ENCODE measurements around the gene CEACAM18.
"Not testable (repeated sequence)": the region's sequence is repeated elsewhere in the genome, so short reads cannot be mapped to it uniquely, and the experiment has no call there.

Gene CEACAM18

GRCh38 chr19:51460164-51460992, 18.0 kb upstream of the CEACAM18 start:
- H3K27ac ChIP-seq: no peak overlapping the region
- no peak for DNase-seq (ENCODE audit: low read depth, low spot score)

DNA sequence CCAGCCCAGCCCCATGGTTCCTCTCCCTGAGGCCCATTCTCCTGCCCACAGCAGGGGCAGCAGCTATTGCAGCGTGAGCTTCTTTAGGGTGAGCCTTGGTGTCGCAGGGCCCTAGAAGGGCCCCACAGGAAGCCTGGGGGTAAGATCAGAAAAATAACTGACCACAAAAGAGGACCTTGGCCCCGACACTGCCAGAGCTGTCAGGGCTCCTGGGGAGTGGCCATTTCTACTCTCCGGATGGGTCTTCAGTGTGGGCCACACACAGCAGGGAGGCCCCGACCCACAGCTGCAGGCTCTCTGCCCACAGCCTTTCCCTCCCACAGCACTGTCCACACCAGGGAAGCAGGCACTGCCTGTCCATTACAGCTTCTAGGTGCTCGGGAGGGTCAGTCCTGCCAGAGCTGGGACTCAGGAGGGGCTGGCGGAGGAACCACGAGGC, 16.6 kb upstream of the CEACAM18 start:
- no peak for DNase-seq (ENCODE audit: low read depth, low spot score)
- H3K27ac ChIP-seq: no peak overlapping the region

DNA sequence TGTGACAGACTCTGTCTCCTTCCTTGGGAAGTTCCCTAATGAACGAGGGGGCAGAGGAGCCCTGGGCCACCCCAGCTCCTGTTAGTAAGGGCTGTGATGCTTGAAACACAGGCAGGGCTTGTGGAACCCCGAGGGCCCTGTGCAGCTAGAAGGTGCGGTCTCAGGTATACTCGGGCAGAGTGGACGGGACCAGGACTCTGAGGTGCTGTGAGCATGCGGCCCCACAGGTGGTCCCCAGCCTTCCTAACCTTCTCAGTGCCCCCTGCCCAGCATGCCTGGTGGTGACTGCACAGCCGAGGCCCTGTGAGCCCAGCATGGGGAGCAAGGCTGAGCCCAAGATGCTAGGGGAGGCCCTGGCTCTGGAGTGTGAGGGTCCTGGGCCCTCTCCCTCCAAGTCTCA, 16.1 kb upstream of the CEACAM18 start:
- DNase-seq (ENCODE audit: low read depth, low spot score): no peak
- H3K27ac ChIP-seq: no peak overlapping the region

GRCh38 chr19:51462681-51463080, 15.7 kb upstream of the CEACAM18 start:
- H3K27ac ChIP-seq: no peak overlapping the region
- no peak for DNase-seq (ENCODE audit: low read depth, low spot score)

GRCh38 chr19:51463976-51464581, 14.3 kb upstream of the CEACAM18 start:
- not testable (repeated sequence) for DNase-seq (ENCODE audit: low read depth, low spot score); H3K27ac ChIP-seq

DNA sequence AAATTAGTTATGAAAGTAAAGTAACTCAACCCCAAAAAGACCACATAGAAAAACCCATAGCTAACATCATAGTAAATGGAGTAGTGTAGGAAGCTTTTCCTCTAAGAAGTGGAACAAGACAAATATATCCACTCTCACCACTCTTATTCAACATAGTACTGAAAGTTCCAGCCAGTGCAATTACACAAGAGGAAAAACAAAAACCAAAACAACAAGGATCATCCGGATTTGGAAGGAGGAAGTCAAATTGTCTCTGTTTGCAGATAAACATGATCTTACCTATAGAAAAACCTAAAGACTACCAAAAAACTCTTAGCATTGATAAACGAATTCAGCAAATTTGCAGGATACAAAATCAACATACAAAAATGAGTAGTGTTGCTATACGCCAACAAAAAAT, 11.6 kb upstream of the CEACAM18 start:
- no peak overlapping the region for H3K27ac ChIP-seq
- no peak for DNase-seq (ENCODE audit: low read depth, low spot score)

DNA sequence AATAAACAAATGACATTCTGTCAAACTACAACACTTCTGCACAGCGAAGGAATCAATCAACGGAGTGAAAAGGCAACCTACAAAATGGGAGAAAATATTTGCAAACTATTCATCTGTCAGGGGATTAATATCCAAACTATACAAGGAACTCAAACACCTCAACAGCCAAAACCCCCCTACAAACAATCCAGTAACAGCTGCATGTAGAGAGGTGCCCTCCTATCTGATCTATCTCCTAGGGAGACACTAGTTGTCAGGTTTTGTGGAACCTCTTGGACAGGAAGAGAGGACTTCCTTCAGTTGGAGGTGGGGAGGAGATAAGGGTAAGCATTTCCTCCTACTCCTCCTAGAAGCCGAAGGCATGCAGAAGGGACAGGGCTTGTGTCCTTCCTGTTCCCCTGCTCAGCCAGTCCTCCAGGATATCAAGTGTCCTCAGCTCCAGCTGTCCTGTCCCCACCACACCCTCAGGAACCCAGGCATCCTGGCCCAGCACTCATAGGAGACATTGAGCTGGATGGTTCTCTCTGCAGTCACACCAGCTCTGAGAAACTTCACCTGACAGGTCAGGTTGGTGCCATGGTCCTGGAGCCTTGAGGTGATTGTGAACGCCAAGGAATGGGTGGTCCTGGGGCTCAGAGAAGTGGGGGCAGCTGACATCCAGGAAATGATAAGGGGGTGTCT, 10.3 kb upstream of the CEACAM18 start:
- no peak overlapping the region for H3K27ac ChIP-seq
- no peak for DNase-seq (ENCODE audit: low read depth, low spot score)

DNA sequence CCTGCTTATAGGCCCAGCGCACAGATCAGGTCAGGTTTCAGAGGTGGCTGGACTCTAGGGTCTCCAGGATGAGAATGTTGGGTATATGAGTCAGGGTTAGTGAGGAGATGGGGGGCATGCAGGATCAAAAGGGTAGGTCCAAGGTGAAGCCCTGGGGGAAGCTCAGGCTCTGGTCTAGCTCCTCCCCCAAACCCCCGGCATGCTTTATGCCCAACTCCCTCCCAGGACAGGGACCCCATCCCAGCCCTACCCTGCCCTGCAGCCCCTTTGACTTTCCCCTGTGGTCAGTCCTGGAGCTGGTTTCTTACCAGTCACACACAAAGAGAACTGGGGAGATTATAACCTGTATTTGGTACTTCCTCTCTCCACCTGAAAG, 9.8 kb upstream of the CEACAM18 start:
- DNase-seq (ENCODE audit: low read depth, low spot score): no peak
- H3K27ac ChIP-seq: no peak overlapping the region

GRCh38 chr19:51469162-51469561, 9.2 kb upstream of the CEACAM18 start:
- DNase-seq (ENCODE audit: low read depth, low spot score): no peak
- no peak overlapping the region for H3K27ac ChIP-seq

- DNase-seq (ENCODE audit: low read depth, low spot score): no peak
These were observed 8.7 kb upstream of the CEACAM18 start for GRCh38 chr19:51469629-51470028.

DNA sequence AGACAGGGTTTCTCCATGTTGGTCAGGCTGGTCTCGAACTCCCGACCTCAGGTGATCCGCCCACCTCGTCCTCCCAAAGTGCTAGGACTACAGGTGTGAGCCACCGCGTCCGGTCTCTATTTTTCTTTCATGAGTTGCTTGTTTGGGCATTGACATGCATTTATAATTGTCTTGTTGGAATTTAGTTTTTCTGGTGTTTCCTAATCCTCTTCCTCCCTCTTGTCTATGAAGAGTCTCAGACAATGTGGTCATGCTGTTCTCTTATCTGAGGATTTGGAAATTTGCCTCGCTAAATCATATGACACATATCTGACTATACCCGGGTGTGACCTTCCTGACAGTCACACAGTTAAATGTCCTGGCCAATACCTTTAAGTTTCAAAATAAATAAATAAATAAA, 7.4 kb upstream of the CEACAM18 start:
- H3K27ac ChIP-seq: no peak overlapping the region
- DNase-seq (ENCODE audit: low read depth, low spot score): no peak

More at GRCh38 chr19:51469629-51470028, 8.7 kb upstream of the CEACAM18 start:
- H3K27ac ChIP-seq: no peak overlapping the region

GRCh38 chr19:51471527-51471926, 6.8 kb upstream of the CEACAM18 start:
- no peak overlapping the region for H3K27ac ChIP-seq
- DNase-seq (ENCODE audit: low read depth, low spot score): no peak

DNA sequence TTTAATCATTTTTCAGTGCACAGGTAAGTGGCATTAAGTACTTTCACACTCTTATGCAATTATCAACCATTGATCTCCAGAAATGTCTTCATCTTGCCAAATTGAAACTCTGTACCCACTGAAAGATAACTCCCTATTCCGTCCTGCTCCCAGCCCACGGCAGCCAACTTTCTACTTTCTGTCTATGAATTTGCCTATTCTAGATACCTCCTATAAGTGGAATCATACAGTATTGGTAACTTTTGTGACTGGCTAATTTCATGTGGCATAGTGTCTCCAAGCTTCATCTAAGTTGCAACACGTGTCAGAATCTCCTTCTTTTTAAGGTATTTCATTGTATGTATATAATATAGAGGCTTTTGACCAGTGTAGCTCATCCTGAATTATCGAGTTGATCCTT, 5.7 kb upstream of the CEACAM18 start:
- DNase-seq (ENCODE audit: low read depth, low spot score): no peak
- H3K27ac ChIP-seq: no peak overlapping the region

- DNase-seq (ENCODE audit: low read depth, low spot score): no peak
- H3K27ac ChIP-seq: no peak overlapping the region
These were observed 5.2 kb upstream of the CEACAM18 start for GRCh38 chr19:51473009-51473707.

GRCh38 chr19:51476164-51476563, 2.2 kb upstream of the CEACAM18 start:
- DNase-seq (ENCODE audit: low read depth, low spot score): no peak
- H3K27ac ChIP-seq: no peak overlapping the region

DNA sequence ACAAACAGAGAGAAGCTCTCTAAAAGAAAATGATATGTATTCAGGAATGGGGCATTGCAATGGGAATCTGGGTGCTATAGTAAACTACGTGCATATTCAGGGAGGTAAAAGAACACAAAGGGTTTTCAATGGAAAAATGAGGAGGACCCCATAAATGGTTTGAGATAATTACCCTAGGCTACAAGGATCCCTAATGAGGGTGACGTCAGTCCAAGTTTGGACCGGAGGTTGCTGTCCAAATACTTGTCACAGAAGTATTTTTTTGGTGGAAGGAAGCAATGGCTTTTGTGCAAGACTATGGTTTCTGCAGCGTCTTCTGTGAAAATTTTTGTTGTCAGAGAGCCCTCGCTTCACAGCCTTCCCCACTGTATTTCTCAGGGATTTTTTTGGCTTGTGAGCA, 995 bp upstream of the CEACAM18 start:
- DNase-seq (ENCODE audit: low read depth, low spot score): no peak
- H3K27ac ChIP-seq: no peak overlapping the region

GRCh38 chr19:51479531-51480331, 1.4 kb downstream of the CEACAM18 start:
- H3K27ac ChIP-seq: no peak overlapping the region
- no peak for DNase-seq (ENCODE audit: low read depth, low spot score)

- no peak for DNase-seq (ENCODE audit: low read depth, low spot score)
- H3K27ac ChIP-seq: no peak overlapping the region
These were observed 2.3 kb downstream of the CEACAM18 start for GRCh38 chr19:51480590-51480989.

DNA sequence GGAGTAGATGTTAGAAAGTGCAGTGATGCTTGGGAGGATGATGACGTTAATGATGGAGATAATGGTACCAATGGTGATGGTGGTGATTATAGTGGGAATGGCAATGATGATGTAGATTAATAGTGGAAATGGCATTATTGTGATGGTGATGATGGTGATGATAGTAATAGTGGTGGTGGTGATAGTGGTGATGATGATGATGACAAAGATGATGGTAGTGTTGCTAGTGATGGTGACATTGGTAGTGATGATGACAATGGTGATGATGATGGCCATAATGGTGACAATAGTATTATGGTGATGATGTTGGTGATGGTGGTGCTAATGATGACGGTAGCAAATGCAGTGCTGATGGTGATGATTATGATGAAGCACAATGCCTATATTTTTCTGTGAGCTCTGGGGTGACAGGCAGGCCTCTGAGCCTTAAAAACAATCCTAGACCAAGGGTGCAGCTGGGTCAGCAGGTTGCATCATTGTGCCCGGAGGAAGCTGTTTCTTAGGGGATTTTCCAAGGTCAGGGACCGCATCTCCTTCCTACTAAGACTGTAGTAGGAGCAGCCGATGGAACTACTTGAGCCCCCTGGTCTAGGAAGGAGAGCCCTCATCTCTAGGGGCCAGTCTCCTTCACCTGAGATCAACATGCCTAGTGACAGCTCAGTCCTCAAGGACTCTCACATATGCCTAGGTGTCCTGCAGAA, 7.8 kb downstream of the CEACAM18 start:
- no peak overlapping the region for H3K27ac ChIP-seq

More for the DNA sequence above, 7.8 kb downstream of the CEACAM18 start:
- no peak for DNase-seq (ENCODE audit: low read depth, low spot score)

All from epithelial cell of prostate (primary cell).